ENCODE data around the gene MEOX2. TPM values are rescaled to one million over a fixed set of nuclear protein-coding genes. Genes with fewer than 3 reads are reported as not detected.

MEOX2 gene
- 1.7 TPM for total RNA-seq

DNA sequence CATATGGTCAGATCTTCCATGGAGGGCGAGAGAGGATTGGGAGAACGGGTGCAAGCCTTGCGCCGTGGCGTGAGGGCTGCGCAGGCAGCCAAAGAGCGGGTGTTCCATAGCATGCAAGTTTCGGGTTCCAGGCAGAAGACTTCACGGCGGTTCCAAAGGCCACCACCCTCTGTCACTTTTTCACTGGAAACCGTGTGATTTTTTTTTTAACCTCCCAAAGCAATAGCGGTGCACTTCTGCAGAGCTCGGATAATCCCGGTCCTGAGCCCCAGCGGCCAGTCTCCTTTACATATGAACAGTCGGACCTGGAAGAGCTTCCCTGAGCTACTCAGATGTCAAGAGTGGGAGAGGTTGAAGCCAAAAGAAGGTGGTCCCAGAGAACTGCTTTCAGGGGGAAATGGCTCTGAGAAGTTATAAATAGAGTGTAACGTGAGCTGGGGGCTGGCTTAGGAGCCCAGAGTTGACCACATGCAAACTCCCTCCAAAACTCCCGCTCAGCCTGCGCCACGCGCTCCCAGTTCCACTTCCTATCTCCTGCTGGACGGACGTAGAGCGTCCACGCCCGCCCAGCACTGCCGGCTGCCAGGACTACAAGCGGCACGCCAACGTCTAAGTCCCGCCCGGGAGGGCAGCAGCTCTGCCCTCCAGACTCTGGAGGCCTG is at the start of gene MEOX2:
TSS of gene MEOX2 (minus strand) at position 389 of the 662 bp plus-strand sequence. CDS start at position 108, 281 bp downstream.
- Histone ChIP-seq H3K4me3 (peak within 1 kb of the TSS; percentile 51 to 52), H3K36me3 (no peaks in the 10 kb centered on the region), H3K9me3 (no peaks in the 10 kb centered on the region), H3K27me3 (peaks cover 5% of the 10 kb centered on the region), H3K4me1 (peaks cover 22% of the 10 kb centered on the region), H3K27ac (peak within 1 kb of the TSS; percentile 85)
- intact Hi-C loops (cut with DNase I), result loop anchor here (5.0 kb wide), 2 partner anchors 81 to 381 kb away; no protein-coding TSS in a partner anchor
- no peak for DNase-seq (ENCODE audit: extremely low spot score in 2 of 2)
- TF ChIP-seq POLR2A (IDR thresholded peaks at IDR 0.05) (no peak), POLR2AphosphoS5 (IDR thresholded peaks at IDR 0.05; ENCODE audit: insufficient read depth in 1 of 2, low read depth in 1 of 2) (peak in 1 of 2 donors; percentile 68)

DNA sequence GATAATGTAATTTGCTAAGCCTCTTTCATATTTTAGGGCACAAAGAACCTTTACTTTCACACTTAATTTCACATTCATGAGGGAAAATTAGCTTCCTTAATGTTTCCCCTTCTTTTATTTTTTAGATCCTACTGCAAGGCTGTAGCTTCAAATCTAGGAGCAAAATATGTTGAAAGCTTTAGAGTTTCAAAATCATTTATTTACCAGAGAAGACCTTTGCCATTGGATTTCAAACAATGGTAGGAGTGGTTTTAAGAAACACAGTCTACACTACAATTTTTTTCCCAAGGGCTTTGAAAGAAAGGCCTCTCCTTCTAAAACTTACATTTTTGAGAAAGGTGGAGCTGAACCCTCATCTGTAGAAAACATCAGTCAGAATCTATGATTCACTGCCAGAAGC is 43.3 kb upstream of the MEOX2 start:
- intact Hi-C loops (cut with DNase I), result no loop called here
- H3K9me3 ChIP-seq, result no peaks in the 10 kb centered on the region
- TF ChIP-seq, protein P1, sequence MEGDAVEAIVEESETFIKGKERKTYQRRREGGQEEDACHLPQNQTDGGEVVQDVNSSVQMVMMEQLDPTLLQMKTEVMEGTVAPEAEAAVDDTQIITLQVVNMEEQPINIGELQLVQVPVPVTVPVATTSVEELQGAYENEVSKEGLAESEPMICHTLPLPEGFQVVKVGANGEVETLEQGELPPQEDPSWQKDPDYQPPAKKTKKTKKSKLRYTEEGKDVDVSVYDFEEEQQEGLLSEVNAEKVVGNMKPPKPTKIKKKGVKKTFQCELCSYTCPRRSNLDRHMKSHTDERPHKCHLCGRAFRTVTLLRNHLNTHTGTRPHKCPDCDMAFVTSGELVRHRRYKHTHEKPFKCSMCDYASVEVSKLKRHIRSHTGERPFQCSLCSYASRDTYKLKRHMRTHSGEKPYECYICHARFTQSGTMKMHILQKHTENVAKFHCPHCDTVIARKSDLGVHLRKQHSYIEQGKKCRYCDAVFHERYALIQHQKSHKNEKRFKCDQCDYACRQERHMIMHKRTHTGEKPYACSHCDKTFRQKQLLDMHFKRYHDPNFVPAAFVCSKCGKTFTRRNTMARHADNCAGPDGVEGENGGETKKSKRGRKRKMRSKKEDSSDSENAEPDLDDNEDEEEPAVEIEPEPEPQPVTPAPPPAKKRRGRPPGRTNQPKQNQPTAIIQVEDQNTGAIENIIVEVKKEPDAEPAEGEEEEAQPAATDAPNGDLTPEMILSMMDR (IDR thresholded peaks at IDR 0.05), result no peak
- TF ChIP-seq POLR2AphosphoS5 (IDR thresholded peaks at IDR 0.05; ENCODE audit: insufficient read depth in 1 of 2, low read depth in 1 of 2) (no peak), POLR2A (IDR thresholded peaks at IDR 0.05) (no peak)
- H3K36me3 ChIP-seq, result no peaks in the 10 kb centered on the region
- H3K4me3 ChIP-seq, result no peak overlapping the region
- DNase-seq (ENCODE audit: extremely low spot score in 2 of 2), result no peak
- H3K27me3 ChIP-seq, result no peaks in the 10 kb centered on the region
- H3K27ac ChIP-seq, result no peak overlapping the region
- H3K4me1 ChIP-seq, result no peaks in the 10 kb centered on the region

DNA sequence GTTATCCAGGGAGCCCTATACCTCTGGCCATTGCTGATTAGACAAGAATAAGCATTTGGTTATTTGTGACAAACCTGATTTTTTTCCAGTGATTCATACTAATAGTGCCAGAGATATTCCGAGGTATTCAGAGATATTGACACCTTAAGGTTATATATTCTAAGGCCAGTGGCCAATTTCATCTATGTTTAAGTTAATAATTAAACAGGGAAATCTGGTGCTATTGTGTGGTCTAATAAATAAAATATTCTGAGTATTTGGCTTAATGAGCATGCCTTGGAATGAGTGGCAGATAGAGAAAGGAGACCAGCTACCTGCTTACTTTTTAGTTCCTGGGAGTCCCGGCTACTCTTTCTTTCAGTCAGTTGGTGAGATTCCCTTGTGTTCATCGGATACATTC is 38.6 kb upstream of the MEOX2 start:
- intact Hi-C loops (cut with DNase I), result no loop called here
- Histone ChIP-seq H3K4me1 (no peaks in the 10 kb centered on the region), H3K9me3 (no peaks in the 10 kb centered on the region), H3K27me3 (no peaks in the 10 kb centered on the region), H3K36me3 (no peaks in the 10 kb centered on the region), H3K27ac (no peak overlapping the region), H3K4me3 (no peak overlapping the region)
- DNase-seq (ENCODE audit: extremely low spot score in 2 of 2), result no peak
- no peak for TF ChIP-seq POLR2AphosphoS5 (IDR thresholded peaks at IDR 0.05; ENCODE audit: insufficient read depth in 1 of 2, low read depth in 1 of 2)
- no peak for TF ChIP-seq POLR2A (IDR thresholded peaks at IDR 0.05)
- TF ChIP-seq, protein P1 (IDR thresholded peaks at IDR 0.05), result no peak

DNA sequence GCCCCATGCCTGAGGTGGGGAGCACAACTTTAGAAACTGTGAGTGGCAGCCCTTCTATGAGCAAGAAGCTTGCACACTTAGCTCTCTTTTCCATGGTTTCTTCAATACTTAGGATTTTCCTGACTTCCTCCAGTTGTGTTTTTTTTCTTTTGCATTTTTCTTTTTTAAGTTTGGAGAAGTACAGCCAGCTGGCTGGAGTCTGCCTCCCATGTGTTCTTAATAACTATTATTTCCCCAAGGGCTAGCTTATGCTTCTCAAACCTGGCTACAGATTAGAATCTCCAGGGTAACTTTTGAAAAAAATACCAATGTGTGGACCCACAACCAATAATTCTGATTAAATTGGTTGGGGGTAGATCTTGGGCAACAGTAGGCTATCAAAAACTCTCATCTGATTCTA is 37.4 kb upstream of the MEOX2 start:
- H3K4me3 ChIP-seq, result no peak overlapping the region
- intact Hi-C loops (cut with DNase I), result no loop called here
- TF ChIP-seq, protein P1 (IDR thresholded peaks at IDR 0.05), result no peak
- no peak for TF ChIP-seq POLR2AphosphoS5 (IDR thresholded peaks at IDR 0.05; ENCODE audit: insufficient read depth in 1 of 2, low read depth in 1 of 2)
- no peak for TF ChIP-seq POLR2A (IDR thresholded peaks at IDR 0.05)

DNA sequence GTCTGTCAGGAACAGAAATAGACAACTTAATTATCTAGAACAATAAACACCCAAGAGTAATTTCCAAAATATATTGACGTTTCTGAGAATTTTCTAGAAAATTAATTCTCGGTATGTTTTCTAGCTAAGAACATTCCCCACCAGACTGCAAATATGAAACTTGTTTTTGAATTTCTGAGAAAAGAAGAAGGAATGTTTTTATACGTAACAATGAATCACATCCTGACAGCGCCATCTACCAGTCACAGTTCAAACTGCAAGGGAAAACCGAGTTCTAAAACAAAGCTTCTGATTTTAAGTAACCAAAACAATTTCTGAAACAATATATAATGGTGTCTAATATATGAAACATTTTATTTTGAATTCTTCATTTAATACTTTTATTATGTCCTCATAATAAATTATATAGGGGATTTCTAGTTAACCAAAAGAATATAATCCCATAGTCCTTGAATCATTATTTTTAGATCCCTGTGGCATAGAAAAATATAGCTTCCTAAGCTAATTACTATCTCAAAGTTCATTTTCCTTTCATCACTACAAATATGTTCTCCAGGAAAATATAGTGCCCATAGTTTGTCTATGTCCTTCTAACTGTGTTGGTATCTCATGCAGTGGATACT is 34.5 kb upstream of the MEOX2 start:
- Histone ChIP-seq H3K27ac (no peak overlapping the region), H3K27me3 (no peaks in the 10 kb centered on the region), H3K9me3 (no peaks in the 10 kb centered on the region), H3K4me1 (no peaks in the 10 kb centered on the region), H3K36me3 (no peaks in the 10 kb centered on the region), H3K4me3 (no peak overlapping the region)
- no peak for TF ChIP-seq POLR2A (IDR thresholded peaks at IDR 0.05)
- TF ChIP-seq, protein P1 (IDR thresholded peaks at IDR 0.05), result peak in 1 of 3 experiments; percentile 42
- DNase-seq (ENCODE audit: extremely low spot score in 2 of 2), result no peak
- intact Hi-C loops (cut with DNase I), result no loop called here

More for the DNA sequence above, 37.4 kb upstream of the MEOX2 start:
- Histone ChIP-seq H3K27ac (no peak overlapping the region), H3K4me1 (no peaks in the 10 kb centered on the region), H3K27me3 (no peaks in the 10 kb centered on the region), H3K9me3 (no peaks in the 10 kb centered on the region), H3K36me3 (no peaks in the 10 kb centered on the region)
- DNase-seq (ENCODE audit: extremely low spot score in 2 of 2), result no peak

All from vagina (tissue), 2 donors.